ENCODE measurements around the gene ZNF805.

DNA sequence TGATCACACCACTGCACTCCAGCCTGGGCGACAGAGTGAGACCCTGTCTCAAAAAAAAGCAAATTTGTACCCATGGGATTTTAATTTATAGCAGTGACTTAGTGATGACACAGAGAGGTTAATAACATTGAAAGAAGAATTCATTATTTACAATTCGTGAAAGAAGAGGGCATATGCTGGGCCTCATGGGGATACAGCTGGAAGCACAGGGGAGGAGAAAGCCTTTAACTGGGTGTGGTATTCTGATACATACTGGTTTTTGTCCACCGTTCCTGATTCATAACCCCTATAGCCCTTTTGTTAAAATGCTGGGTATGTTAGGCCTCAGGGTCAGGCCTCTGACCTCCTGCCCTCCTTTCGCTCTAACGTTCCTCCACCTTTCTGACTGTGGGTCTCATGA is 38.3 kb upstream of the ZNF805 start:
- TF ChIP-seq, protein P1, sequence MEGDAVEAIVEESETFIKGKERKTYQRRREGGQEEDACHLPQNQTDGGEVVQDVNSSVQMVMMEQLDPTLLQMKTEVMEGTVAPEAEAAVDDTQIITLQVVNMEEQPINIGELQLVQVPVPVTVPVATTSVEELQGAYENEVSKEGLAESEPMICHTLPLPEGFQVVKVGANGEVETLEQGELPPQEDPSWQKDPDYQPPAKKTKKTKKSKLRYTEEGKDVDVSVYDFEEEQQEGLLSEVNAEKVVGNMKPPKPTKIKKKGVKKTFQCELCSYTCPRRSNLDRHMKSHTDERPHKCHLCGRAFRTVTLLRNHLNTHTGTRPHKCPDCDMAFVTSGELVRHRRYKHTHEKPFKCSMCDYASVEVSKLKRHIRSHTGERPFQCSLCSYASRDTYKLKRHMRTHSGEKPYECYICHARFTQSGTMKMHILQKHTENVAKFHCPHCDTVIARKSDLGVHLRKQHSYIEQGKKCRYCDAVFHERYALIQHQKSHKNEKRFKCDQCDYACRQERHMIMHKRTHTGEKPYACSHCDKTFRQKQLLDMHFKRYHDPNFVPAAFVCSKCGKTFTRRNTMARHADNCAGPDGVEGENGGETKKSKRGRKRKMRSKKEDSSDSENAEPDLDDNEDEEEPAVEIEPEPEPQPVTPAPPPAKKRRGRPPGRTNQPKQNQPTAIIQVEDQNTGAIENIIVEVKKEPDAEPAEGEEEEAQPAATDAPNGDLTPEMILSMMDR (tag by site-specific recombination; IDR thresholded peaks at IDR 0.05), result no peak
- TF ChIP-seq, protein P2, sequence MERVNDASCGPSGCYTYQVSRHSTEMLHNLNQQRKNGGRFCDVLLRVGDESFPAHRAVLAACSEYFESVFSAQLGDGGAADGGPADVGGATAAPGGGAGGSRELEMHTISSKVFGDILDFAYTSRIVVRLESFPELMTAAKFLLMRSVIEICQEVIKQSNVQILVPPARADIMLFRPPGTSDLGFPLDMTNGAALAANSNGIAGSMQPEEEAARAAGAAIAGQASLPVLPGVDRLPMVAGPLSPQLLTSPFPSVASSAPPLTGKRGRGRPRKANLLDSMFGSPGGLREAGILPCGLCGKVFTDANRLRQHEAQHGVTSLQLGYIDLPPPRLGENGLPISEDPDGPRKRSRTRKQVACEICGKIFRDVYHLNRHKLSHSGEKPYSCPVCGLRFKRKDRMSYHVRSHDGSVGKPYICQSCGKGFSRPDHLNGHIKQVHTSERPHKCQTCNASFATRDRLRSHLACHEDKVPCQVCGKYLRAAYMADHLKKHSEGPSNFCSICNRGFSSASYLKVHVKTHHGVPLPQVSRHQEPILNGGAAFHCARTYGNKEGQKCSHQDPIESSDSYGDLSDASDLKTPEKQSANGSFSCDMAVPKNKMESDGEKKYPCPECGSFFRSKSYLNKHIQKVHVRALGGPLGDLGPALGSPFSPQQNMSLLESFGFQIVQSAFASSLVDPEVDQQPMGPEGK (tag by site-specific recombination; IDR thresholded peaks at IDR 0.05), result no peak
- TF ChIP-seq FEZF1 (tag by site-specific recombination; IDR thresholded peaks at IDR 0.05) (no peak), ZNF600 (tag by site-specific recombination; IDR thresholded peaks at IDR 0.05) (no peak), ZNF10 (tag by site-specific recombination; IDR thresholded peaks at IDR 0.05) (no peak), TRIM28 (IDR thresholded peaks at IDR 0.05; ENCODE audit: borderline replicate concordance, low read length) (no peak), ZNF350 (tag by site-specific recombination; IDR thresholded peaks at IDR 0.05) (no peak), ZBTB8A (tag by site-specific recombination; IDR thresholded peaks at IDR 0.05) (no peak), ZNF302 (tag by site-specific recombination; IDR thresholded peaks at IDR 0.05; ENCODE audit: low read depth) (no peak), ZNF544 (tag by site-specific recombination; IDR thresholded peaks at IDR 0.05) (no peak), BCL11B (tag by site-specific recombination; IDR thresholded peaks at IDR 0.05; ENCODE audit: low read depth) (no peak)
- TF ChIP-seq, protein P3, sequence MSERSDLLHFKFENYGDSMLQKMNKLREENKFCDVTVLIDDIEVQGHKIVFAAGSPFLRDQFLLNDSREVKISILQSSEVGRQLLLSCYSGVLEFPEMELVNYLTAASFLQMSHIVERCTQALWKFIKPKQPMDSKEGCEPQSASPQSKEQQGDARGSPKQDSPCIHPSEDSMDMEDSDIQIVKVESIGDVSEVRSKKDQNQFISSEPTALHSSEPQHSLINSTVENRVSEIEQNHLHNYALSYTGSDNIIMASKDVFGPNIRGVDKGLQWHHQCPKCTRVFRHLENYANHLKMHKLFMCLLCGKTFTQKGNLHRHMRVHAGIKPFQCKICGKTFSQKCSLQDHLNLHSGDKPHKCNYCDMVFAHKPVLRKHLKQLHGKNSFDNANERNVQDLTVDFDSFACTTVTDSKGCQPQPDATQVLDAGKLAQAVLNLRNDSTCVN (tag by site-specific recombination; optimal IDR thresholded peaks at IDR 0.05), result no peak
- TF ChIP-seq, protein P4, sequence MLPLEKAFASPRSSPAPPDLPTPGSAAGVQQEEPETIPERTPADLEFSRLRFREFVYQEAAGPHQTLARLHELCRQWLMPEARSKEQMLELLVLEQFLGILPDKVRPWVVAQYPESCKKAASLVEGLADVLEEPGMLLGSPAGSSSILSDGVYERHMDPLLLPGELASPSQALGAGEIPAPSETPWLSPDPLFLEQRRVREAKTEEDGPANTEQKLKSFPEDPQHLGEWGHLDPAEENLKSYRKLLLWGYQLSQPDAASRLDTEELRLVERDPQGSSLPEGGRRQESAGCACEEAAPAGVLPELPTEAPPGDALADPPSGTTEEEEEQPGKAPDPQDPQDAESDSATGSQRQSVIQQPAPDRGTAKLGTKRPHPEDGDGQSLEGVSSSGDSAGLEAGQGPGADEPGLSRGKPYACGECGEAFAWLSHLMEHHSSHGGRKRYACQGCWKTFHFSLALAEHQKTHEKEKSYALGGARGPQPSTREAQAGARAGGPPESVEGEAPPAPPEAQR (tag by site-specific recombination; IDR thresholded peaks at IDR 0.05), result no peak
